AML-193 (cell line): Measurements from ENCODE around the gene DNAJC17.
A peak's percentile ranks its signal among the peaks of the same experiment; 100 is the strongest.

Source experiments
- DNase-seq, 2 experiments: peaks; one replicate each; lab custom pipeline; 2025; lab: John Stamatoyannopoulos, UW

DNAJC17 gene

GRCh38 chr15:40807028-40807887 is at the start of gene DNAJC17, which contains the start of gene ZFYVE19:
TSS of gene DNAJC17 (minus strand) at chr15:40807473. CDS start at chr15:40807446, 27 bp downstream.
TSS of gene ZFYVE19 (plus strand) at chr15:40807089. CDS start at chr15:40807590, 501 bp downstream.
- peak; percentile 95 to 97 for DNase-seq

GRCh38 chr15:40856746-40857145 is 49.5 kb upstream of the DNAJC17 start:
- no peak for DNase-seq

GRCh38 chr15:40855706-40856234 is 48.5 kb upstream of the DNAJC17 start:
- no peak for DNase-seq

GRCh38 chr15:40854161-40854560 is 46.9 kb upstream of the DNAJC17 start:
- DNase-seq = no peak

GRCh38 chr15:40853241-40853890 is 46.1 kb upstream of the DNAJC17 start:
- no peak for DNase-seq

- DNase-seq = no peak
Observed at GRCh38 chr15:40852529-40852928, 45.3 kb upstream of the DNAJC17 start.

GRCh38 chr15:40850576-40851112 is 43.4 kb upstream of the DNAJC17 start:
- DNase-seq = no peak

GRCh38 chr15:40847223-40847961 is 40.1 kb upstream of the DNAJC17 start:
- DNase-seq = peak; percentile 83 to 94

- no peak for DNase-seq
Observed at GRCh38 chr15:40846841-40847222, 39.6 kb upstream of the DNAJC17 start.

GRCh38 chr15:40845511-40846284 is 38.4 kb upstream of the DNAJC17 start:
- no peak for DNase-seq

- DNase-seq = peak; percentile 50 to 51
Observed at GRCh38 chr15:40845036-40845435, 37.8 kb upstream of the DNAJC17 start.

GRCh38 chr15:40844696-40845030 is 37.4 kb upstream of the DNAJC17 start:
- DNase-seq = peak; percentile 32 to 50

GRCh38 chr15:40843885-40844695 is 36.8 kb upstream of the DNAJC17 start, which contains the start of gene SPINT1:
TSS of gene SPINT1 (plus strand) at chr15:40844048. CDS start at chr15:40844555, 507 bp downstream.
- DNase-seq = no peak

GRCh38 chr15:40843261-40843884 is 36.1 kb upstream of the DNAJC17 start:
- DNase-seq = no peak

- no peak for DNase-seq
Observed at GRCh38 chr15:40841741-40842140, 34.5 kb upstream of the DNAJC17 start.

- DNase-seq = no peak
Observed at GRCh38 chr15:40838756-40839155, 31.5 kb upstream of the DNAJC17 start.

- DNase-seq = no peak
Observed at GRCh38 chr15:40836020-40836419, 28.7 kb upstream of the DNAJC17 start.

- DNase-seq = no peak
Observed at GRCh38 chr15:40832903-40833302, 25.6 kb upstream of the DNAJC17 start.

GRCh38 chr15:40831861-40832260 is 24.6 kb upstream of the DNAJC17 start:
- DNase-seq = no peak

GRCh38 chr15:40830884-40831283 is 23.6 kb upstream of the DNAJC17 start:
- DNase-seq = no peak
